HFFc6 (cell line): ENCODE results near the gene CCDC138. TPM values are rescaled to one million over a fixed set of nuclear protein-coding genes. Genes with fewer than 3 reads are reported as not detected.

Experiments
- DNase-seq: peaks from one replicate; pipeline ENCODE4 v3.0.0-alpha.2; 2018
- H3K27ac Mint-ChIP-seq: 2 replicates; pipeline ENCODE4 v1.8.0; 2020; ENCODE audit warnings: mild to moderate bottlenecking, mixed read lengths
- H3K27me3 Mint-ChIP-seq: 2 replicates; pipeline ENCODE4 v1.8.0; 2021; ENCODE audit warnings: mild to moderate bottlenecking, moderate library complexity, mixed read lengths; ENCODE audit not compliant: insufficient read depth
- H3K36me3 Mint-ChIP-seq: 2 replicates; pipeline ENCODE4 v1.8.0; 2021; ENCODE audit warnings: low read depth, mixed read lengths
- H3K4me1 Mint-ChIP-seq: 2 replicates; pipeline ENCODE4 v1.8.0; 2020; ENCODE audit warnings: low read depth, mixed read lengths
- H3K4me3 Mint-ChIP-seq: 2 replicates; pipeline ENCODE4 v1.8.0; 2020; ENCODE audit warnings: mild to moderate bottlenecking, moderate library complexity, mixed read lengths
- H3K9me3 Mint-ChIP-seq: 2 replicates; pipeline ENCODE4 v1.8.0; 2020; ENCODE audit warnings: mild to moderate bottlenecking, mixed read lengths
- CTCF ChIP-seq: fragments of 200-600 bp; sonication (generic); IDR thresholded peaks from 2 replicates; pipeline ENCODE4 v1.5.0; 2021; ENCODE audit warnings: antibody characterized with exemption, mild to moderate bottlenecking
- total RNA-seq, 6 experiments: library from RNA; stranded (reverse); fragmentation: NEBNext Ultra II Directional; extraction: Animal tissue kit (Norgen Biotek cat#: 25700); gene quantifications; 2 replicates in 1 of 6; 3 replicates in 5 of 6; pipeline ENCODE4 v1.2.3, GENCODE V29; 2021

CCDC138 gene
- total RNA-seq, 6 experiments from 2014 or later = 2.7 to 4.9 (median 4.1) TPM

GRCh38 chr2:108786008-108786353 is 590 bp upstream of the CCDC138 start:
- Mint-ChIP-seq H3K4me1 (peaks cover 26% of the 10 kb centered on the region), H3K36me3 (peaks cover 8% of the 10 kb centered on the region), H3K27me3 (no peaks in the 10 kb centered on the region; the same call in 1 of the 2 replicates), H3K27ac (peak overlapping the region; percentile 94), H3K9me3 (no peaks in the 10 kb centered on the region), H3K4me3 (peak overlapping the region; percentile 95)
- no peak for DNase-seq
- no peak for TF ChIP-seq CTCF

GRCh38 chr2:108787216-108787541 is 608 bp downstream of the CCDC138 start:
- Mint-ChIP-seq H3K36me3 (peaks cover 7% of the 10 kb centered on the region), H3K27ac (peak overlapping the region; percentile 65), H3K9me3 (no peaks in the 10 kb centered on the region), H3K27me3 (no peaks in the 10 kb centered on the region; the same call in 1 of the 2 replicates), H3K4me3 (peak overlapping the region; percentile 95), H3K4me1 (peaks cover 24% of the 10 kb centered on the region)
- DNase-seq = no peak
- TF ChIP-seq CTCF = no peak

GRCh38 chr2:108803045-108803736 is 16.6 kb downstream of the CCDC138 start:
- Mint-ChIP-seq H3K9me3 (no peaks in the 10 kb centered on the region), H3K27me3 (no peaks in the 10 kb centered on the region), H3K36me3 (peaks cover 8% of the 10 kb centered on the region), H3K4me1 (no peaks in the 10 kb centered on the region), H3K27ac (no peak overlapping the region), H3K4me3 (no peak overlapping the region)
- no peak for DNase-seq
- TF ChIP-seq CTCF = no peak

GRCh38 chr2:108805032-108805431 is 18.5 kb downstream of the CCDC138 start:
- peaks cover 17% of the 10 kb centered on the region for H3K9me3 Mint-ChIP-seq
- H3K4me1 Mint-ChIP-seq = no peaks in the 10 kb centered on the region

GRCh38 chr2:108805782-108806181 is 19.2 kb downstream of the CCDC138 start:
- Mint-ChIP-seq H3K27me3 (peaks cover 2% of the 10 kb centered on the region; the same call in 1 of the 2 replicates), H3K4me1 (no peaks in the 10 kb centered on the region), H3K36me3 (peaks cover 33% of the 10 kb centered on the region), H3K9me3 (peaks cover 24% of the 10 kb centered on the region), H3K4me3 (no peak overlapping the region), H3K27ac (no peak overlapping the region)
- TF ChIP-seq CTCF = no peak
- no peak for DNase-seq

More at GRCh38 chr2:108805032-108805431, 18.5 kb downstream of the CCDC138 start:
- Mint-ChIP-seq H3K4me3 (no peak overlapping the region), H3K36me3 (peaks cover 26% of the 10 kb centered on the region), H3K27me3 (peaks cover 2% of the 10 kb centered on the region; the same call in 1 of the 2 replicates), H3K27ac (no peak overlapping the region)
- no peak for TF ChIP-seq CTCF
- no peak for DNase-seq
